Spleen (tissue), 7 donors: ENCODE data around the gene DNAJC15.

Experiments used
- POLR2AphosphoS5 ChIP-seq, 3 donors: sonication (generic); formaldehyde crosslinking; IDR thresholded peaks; one replicate each; pipeline ENCODE4 v1.5.1; 2017; ENCODE audit warnings: antibody characterized with exemption in 3 of 3
- TF ChIP-seq, protein P1 (sequence below), 11 experiments: fragments of 200-600 bp in 7 of 11; fragments of 450-650 bp in 4 of 11; sonication (generic) in 4 of 11; IDR thresholded peaks in 8 of 11; conservative IDR thresholded peaks in 3 of 11; 1 replicate in 7 of 11; 2 replicates in 4 of 11; pipeline versions ENCODE4 v1.4.0 to v1.8.0; 2016 to 2021; ENCODE audit warnings: antibody characterized with exemption in 11 of 11, inconsistent platforms in 4 of 11, mild to moderate bottlenecking in 1 of 11
- donor health status: DM: no; HTN: no; CAD: no; lungs with moderate emphysema.
- donor health status: DM: no; HTN: no; CAD: no.
- donor health status: DM: no; HTN: no; CAD: no.

- TF ChIP-seq, protein P1, sequence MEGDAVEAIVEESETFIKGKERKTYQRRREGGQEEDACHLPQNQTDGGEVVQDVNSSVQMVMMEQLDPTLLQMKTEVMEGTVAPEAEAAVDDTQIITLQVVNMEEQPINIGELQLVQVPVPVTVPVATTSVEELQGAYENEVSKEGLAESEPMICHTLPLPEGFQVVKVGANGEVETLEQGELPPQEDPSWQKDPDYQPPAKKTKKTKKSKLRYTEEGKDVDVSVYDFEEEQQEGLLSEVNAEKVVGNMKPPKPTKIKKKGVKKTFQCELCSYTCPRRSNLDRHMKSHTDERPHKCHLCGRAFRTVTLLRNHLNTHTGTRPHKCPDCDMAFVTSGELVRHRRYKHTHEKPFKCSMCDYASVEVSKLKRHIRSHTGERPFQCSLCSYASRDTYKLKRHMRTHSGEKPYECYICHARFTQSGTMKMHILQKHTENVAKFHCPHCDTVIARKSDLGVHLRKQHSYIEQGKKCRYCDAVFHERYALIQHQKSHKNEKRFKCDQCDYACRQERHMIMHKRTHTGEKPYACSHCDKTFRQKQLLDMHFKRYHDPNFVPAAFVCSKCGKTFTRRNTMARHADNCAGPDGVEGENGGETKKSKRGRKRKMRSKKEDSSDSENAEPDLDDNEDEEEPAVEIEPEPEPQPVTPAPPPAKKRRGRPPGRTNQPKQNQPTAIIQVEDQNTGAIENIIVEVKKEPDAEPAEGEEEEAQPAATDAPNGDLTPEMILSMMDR (IDR thresholded peaks at IDR 0.05 in 8 of 11, conservative IDR thresholded peaks at IDR 0.05 in 3 of 11): no peak
- TF ChIP-seq POLR2AphosphoS5 (IDR thresholded peaks at IDR 0.05): no peak
Observed at GRCh38 chr13:43110036-43110435, 86.7 kb downstream of the DNAJC15 start.
